CD14-positive monocyte (primary cell): Measurements from ENCODE around the gene CR1L. TPM values are rescaled to one million over a fixed set of nuclear protein-coding genes. Genes with fewer than 3 reads are reported as not detected.
A peak's percentile ranks its signal among the peaks of the same experiment; 100 is the strongest.

Experiments
- DNase-seq, 3 donors: peaks; one replicate each; pipeline ENCODE4 v3.0.0-alpha.2; 2011 to 2022
- H2AFZ ChIP-seq: 2 replicates; pipeline ENCODE4 v1.6.0; 2012; ENCODE audit warnings: mild to moderate bottlenecking, low read depth, low read length, inconsistent platforms; ENCODE audit not compliant: insufficient read depth, poor library complexity, severe bottlenecking
- H3K27ac ChIP-seq, 2 donors: 1 replicate in 1 of 2; 2 replicates in 1 of 2; pipeline ENCODE4 v1.5.1; 2012 to 2013; ENCODE audit warnings: low read length in 2 of 2, control low read depth in 1 of 2, inconsistent platforms in 1 of 2, low read depth in 1 of 2, mild to moderate bottlenecking in 1 of 2
- H3K27me3 ChIP-seq, 2 donors: one replicate each; pipeline versions ENCODE4 v1.6.0 to v1.6.1; 2011 to 2013; ENCODE audit warnings: low read length in 2 of 2; ENCODE audit not compliant: control insufficient read depth in 2 of 2, insufficient read depth in 2 of 2
- H3K36me3 ChIP-seq, 2 donors: replicated peaks in 1 of 2; 1 replicate in 1 of 2; 2 replicates in 1 of 2; pipeline versions ENCODE4 v1.5.1 to v1.6.1; 2012 to 2013; ENCODE audit warnings: low read length in 2 of 2, control low read depth in 1 of 2, inconsistent platforms in 1 of 2, mild to moderate bottlenecking in 1 of 2; ENCODE audit not compliant: insufficient read depth in 2 of 2, control insufficient read depth in 1 of 2
- H3K4me1 ChIP-seq, 2 donors: 1 replicate in 1 of 2; 2 replicates in 1 of 2; pipeline versions ENCODE4 v1.5.1 to v1.6.1; 2012 to 2013; ENCODE audit warnings: low read length in 2 of 2, control low read depth in 1 of 2, inconsistent platforms in 1 of 2, mild to moderate bottlenecking in 1 of 2, moderate library complexity in 1 of 2; ENCODE audit not compliant: insufficient read depth in 2 of 2, control insufficient read depth in 1 of 2
- H3K4me2 ChIP-seq: replicated peaks from 2 replicates; pipeline ENCODE3; 2012; ENCODE audit warnings: low read length, moderate library complexity, mild to moderate bottlenecking; ENCODE audit not compliant: poor library complexity, severe bottlenecking; ENCODE audit errors: extremely low read depth
- H3K4me3 ChIP-seq, 3 experiments: fragments of 200-600 bp in 1 of 3; sonication (generic) in 1 of 3; replicated peaks in 1 of 3; 1 replicate in 2 of 3; 2 replicates in 1 of 3; pipeline ENCODE4 v1.5.1; 2011 to 2013; ENCODE audit warnings: low read length in 3 of 3, mild to moderate bottlenecking in 3 of 3, control low read depth in 2 of 3, low read depth in 2 of 3, inconsistent platforms in 1 of 3, moderate library complexity in 1 of 3
- H3K79me2 ChIP-seq: 2 replicates; pipeline ENCODE4 v1.6.0; 2012; ENCODE audit warnings: mild to moderate bottlenecking, control low read depth, inconsistent platforms, low read length, moderate library complexity; ENCODE audit not compliant: insufficient read depth
- H3K9ac ChIP-seq: 2 replicates; pipeline ENCODE4 v1.6.0; 2017; ENCODE audit warnings: low read length, mild to moderate bottlenecking; ENCODE audit not compliant: insufficient read depth, poor library complexity, severe bottlenecking
- H3K9me3 ChIP-seq, 2 donors: replicated peaks in 1 of 2; 1 replicate in 1 of 2; 2 replicates in 1 of 2; pipeline versions ENCODE4 v1.5.1 to v1.6.1; 2012 to 2013; ENCODE audit warnings: low read length in 2 of 2, control low read depth in 1 of 2; ENCODE audit not compliant: control insufficient read depth in 1 of 2, insufficient read depth in 1 of 2
- H4K20me1 ChIP-seq: 2 replicates; pipeline ENCODE4 v1.6.0; 2012; ENCODE audit warnings: mild to moderate bottlenecking, low read length, control low read depth, moderate library complexity; ENCODE audit not compliant: insufficient read depth
- H3K27ac Mint-ChIP-seq, 7 donors: one replicate each; pipeline ENCODE4 v1.8.0; 2020; ENCODE audit warnings: mild to moderate bottlenecking in 7 of 7, mixed read lengths in 7 of 7, moderate library complexity in 6 of 7, inconsistent platforms in 2 of 7
- H3K27me3 Mint-ChIP-seq, 3 donors: one replicate each; pipeline ENCODE4 v1.8.0; 2021 to 2022; ENCODE audit warnings: low read depth in 3 of 3, mild to moderate bottlenecking in 3 of 3, mixed read lengths in 3 of 3, moderate library complexity in 3 of 3, inconsistent platforms in 1 of 3
- H3K36me3 Mint-ChIP-seq, 2 donors: one replicate each; pipeline ENCODE4 v1.8.0; 2020; ENCODE audit warnings: mixed read lengths in 2 of 2, inconsistent platforms in 1 of 2, mild to moderate bottlenecking in 1 of 2
- H3K4me1 Mint-ChIP-seq: one replicate; pipeline ENCODE4 v1.8.0; 2020; ENCODE audit warnings: mild to moderate bottlenecking, mixed read lengths
- H3K4me3 Mint-ChIP-seq, 2 donors: one replicate each; pipeline ENCODE4 v1.8.0; 2020; ENCODE audit warnings: mild to moderate bottlenecking in 2 of 2, mixed read lengths in 2 of 2, moderate library complexity in 1 of 2
- H3K9me3 Mint-ChIP-seq, 7 donors: one replicate each; pipeline ENCODE4 v1.8.0; 2020 to 2022; ENCODE audit warnings: mixed read lengths in 7 of 7, mild to moderate bottlenecking in 6 of 7, moderate library complexity in 6 of 7, inconsistent platforms in 2 of 7
- CTCF ChIP-seq: fragments of 200-600 bp; IDR thresholded peaks from one replicate; pipeline ENCODE4 v1.8.0; 2022; ENCODE audit warnings: antibody characterized with exemption, mild to moderate bottlenecking
- WGBS: methylation state at CpG from one replicate; pipeline ENCODE4 v1.1.5; 2013; ENCODE audit warnings: missing lambda C conversion rate; ENCODE audit not compliant: insufficient coverage; 5-methylcytosine and 5-hydroxymethylcytosine counted together
- intact Hi-C, 2 donors: fragments of 100-400 bp; cut with micrococcal nuclease; formaldehyde crosslinking; loops; one replicate each; pipeline versions ENCODE4 v1.15.0 to v1.15.1; 2023
- polyA plus RNA-seq, 3 donors: library from polyadenylated mRNA; depleted of rRNA in 1 of 3; unstranded in 2 of 3; stranded (reverse) in 1 of 3; fragments of 300-500 nt in 2 of 3; fragments of >200 nt in 1 of 3; fragmentation: Illumina TruSeq in 2 of 3; gene quantifications; 1 replicate in 2 of 3; 2 replicates in 1 of 3; pipeline ENCODE4 v1.2.3, GENCODE V29; 2012 to 2021

CR1L gene
- polyA plus RNA-seq, 3 donors, result 0.49 TPM; not detected in 2

GRCh38 chr1:207666342-207666741 is 21.4 kb downstream of the CR1L start:
- Mint-ChIP-seq H3K4me1 (peaks cover 14% of the 10 kb centered on the region), H3K27ac (no peak overlapping the region), H3K4me3 (no peak overlapping the region), H3K36me3 (no peaks in the 10 kb centered on the region), H3K9me3 (peaks cover 6 to 31% (median 16%) of the 10 kb centered on the region in 7 donors), H3K27me3 (peaks cover 22 to 49% (median 41%) of the 10 kb centered on the region in 3 donors)
- Histone ChIP-seq H4K20me1 (no peaks in the 10 kb centered on the region), H3K4me1 (peaks cover 7 to 10% of the 10 kb centered on the region in 2 donors), H3K4me2 (no peak overlapping the region), H3K27me3 (peaks cover 42 to 43% of the 10 kb centered on the region in 2 donors), H3K9me3 (no peaks in the 10 kb centered on the region), H3K79me2 (no peaks in the 10 kb centered on the region), H3K4me3 (no peak overlapping the region), H3K9ac (no peak overlapping the region), H3K27ac (no peak overlapping the region), H3K36me3 (no peaks in the 10 kb centered on the region), H2AFZ (no peak overlapping the region)
- TF ChIP-seq CTCF, result no peak
- intact Hi-C loops, result no loop called here
- no CpG with 5 or more reads among the region's 1 CpG for WGBS
- no peak for DNase-seq

- TF ChIP-seq CTCF, result no peak
Measured at GRCh38 chr1:207669528-207670009, 24.6 kb downstream of the CR1L start.

More at GRCh38 chr1:207669528-207670009, 24.6 kb downstream of the CR1L start:
- Histone ChIP-seq H3K36me3 (no peaks in the 10 kb centered on the region), H3K79me2 (no peaks in the 10 kb centered on the region), H3K4me2 (peak overlapping the region; percentile 42), H3K4me1 (peaks cover 7 to 10% of the 10 kb centered on the region in 2 donors), H2AFZ (no peak overlapping the region), H4K20me1 (no peaks in the 10 kb centered on the region), H3K27me3 (peaks cover 53 to 58% of the 10 kb centered on the region in 2 donors), H3K9me3 (no peaks in the 10 kb centered on the region), H3K27ac (no peak overlapping the region), H3K4me3 (peak overlapping the region in 1 of 3 experiments; percentile 25), H3K9ac (no peak overlapping the region)
- peaks cover 14% of the 10 kb centered on the region for H3K4me1 Mint-ChIP-seq
- 8% methylated on average over 44 of the region's 44 CpGs for WGBS
- intact Hi-C loops, result no loop called here
- H3K36me3 Mint-ChIP-seq, result no peaks in the 10 kb centered on the region
- H3K27ac Mint-ChIP-seq, result no peak overlapping the region
- H3K27me3 Mint-ChIP-seq, result peaks cover 24 to 58% (median 48%) of the 10 kb centered on the region in 3 donors
- H3K9me3 Mint-ChIP-seq, result peaks cover 2 to 21% (median 6%) of the 10 kb centered on the region in 7 donors
- DNase-seq, result no peak
- H3K4me3 Mint-ChIP-seq, result peak overlapping the region; percentile 58 to 86
